B cell (primary cell): ENCODE results near the gene ERG.

Source experiments
- EZH2 ChIP-seq: IDR thresholded peaks from 2 replicates; pipeline ENCODE4 v1.6.1; 2012; ENCODE audit warnings: borderline replicate concordance, low read depth, mild to moderate bottlenecking, moderate library complexity, low read length; ENCODE audit not compliant: insufficient read depth, poor library complexity, severe bottlenecking
- TF ChIP-seq, protein P1 (sequence below): fragments of 200-600 bp; IDR thresholded peaks from one replicate; pipeline ENCODE4 v1.8.0; 2022; ENCODE audit warnings: antibody characterized with exemption, mild to moderate bottlenecking

DNA sequence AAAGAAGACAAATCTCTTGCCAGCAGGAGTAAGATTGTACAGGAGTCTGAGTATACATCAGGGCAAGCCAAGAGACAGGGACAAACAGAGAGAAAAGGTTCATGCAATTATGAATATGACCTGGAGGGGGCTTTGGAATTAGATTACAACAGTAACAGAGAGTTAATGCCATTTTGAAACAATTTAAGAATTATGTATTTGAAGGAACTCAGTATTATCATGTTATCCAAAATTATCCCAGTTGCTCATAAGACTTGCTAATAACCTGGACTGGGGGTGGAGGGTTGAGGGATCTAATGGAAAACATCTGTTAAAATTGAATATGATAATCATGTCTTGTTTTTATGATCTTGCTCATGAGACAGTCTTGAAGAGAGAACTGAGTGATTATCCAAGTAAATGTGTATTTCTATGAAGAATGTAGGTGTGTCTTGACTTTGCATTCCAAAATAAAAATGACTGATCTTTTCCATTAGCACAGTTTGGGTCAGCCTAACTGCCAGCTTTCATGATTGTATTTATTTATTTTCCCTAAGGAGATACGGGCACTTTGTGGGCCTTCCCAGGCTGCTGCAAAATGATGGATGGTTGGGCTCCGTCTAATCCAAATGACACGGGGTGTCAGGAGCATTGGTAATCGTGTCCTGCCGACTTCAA lies 117.7 kb downstream of the ERG start:
- TF ChIP-seq, protein P1, sequence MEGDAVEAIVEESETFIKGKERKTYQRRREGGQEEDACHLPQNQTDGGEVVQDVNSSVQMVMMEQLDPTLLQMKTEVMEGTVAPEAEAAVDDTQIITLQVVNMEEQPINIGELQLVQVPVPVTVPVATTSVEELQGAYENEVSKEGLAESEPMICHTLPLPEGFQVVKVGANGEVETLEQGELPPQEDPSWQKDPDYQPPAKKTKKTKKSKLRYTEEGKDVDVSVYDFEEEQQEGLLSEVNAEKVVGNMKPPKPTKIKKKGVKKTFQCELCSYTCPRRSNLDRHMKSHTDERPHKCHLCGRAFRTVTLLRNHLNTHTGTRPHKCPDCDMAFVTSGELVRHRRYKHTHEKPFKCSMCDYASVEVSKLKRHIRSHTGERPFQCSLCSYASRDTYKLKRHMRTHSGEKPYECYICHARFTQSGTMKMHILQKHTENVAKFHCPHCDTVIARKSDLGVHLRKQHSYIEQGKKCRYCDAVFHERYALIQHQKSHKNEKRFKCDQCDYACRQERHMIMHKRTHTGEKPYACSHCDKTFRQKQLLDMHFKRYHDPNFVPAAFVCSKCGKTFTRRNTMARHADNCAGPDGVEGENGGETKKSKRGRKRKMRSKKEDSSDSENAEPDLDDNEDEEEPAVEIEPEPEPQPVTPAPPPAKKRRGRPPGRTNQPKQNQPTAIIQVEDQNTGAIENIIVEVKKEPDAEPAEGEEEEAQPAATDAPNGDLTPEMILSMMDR, result no peak
- no peak for TF ChIP-seq EZH2
